GM12874 (cell line): ENCODE results near the gene ABO.

Experiments used
- CTCF ChIP-seq: IDR thresholded peaks from 2 replicates; pipeline ENCODE4 v1.5.1; 2011; ENCODE audit warnings: low read depth, mild to moderate bottlenecking, control low read depth, low read length, moderate library complexity; ENCODE audit not compliant: insufficient read depth

The ABO gene

GRCh38 chr9:133309608-133310007 is 34.6 kb upstream of the ABO start:
- no peak for TF ChIP-seq CTCF

- TF ChIP-seq CTCF = no peak
Observed at GRCh38 chr9:133307301-133307700, 32.3 kb upstream of the ABO start.

DNA sequence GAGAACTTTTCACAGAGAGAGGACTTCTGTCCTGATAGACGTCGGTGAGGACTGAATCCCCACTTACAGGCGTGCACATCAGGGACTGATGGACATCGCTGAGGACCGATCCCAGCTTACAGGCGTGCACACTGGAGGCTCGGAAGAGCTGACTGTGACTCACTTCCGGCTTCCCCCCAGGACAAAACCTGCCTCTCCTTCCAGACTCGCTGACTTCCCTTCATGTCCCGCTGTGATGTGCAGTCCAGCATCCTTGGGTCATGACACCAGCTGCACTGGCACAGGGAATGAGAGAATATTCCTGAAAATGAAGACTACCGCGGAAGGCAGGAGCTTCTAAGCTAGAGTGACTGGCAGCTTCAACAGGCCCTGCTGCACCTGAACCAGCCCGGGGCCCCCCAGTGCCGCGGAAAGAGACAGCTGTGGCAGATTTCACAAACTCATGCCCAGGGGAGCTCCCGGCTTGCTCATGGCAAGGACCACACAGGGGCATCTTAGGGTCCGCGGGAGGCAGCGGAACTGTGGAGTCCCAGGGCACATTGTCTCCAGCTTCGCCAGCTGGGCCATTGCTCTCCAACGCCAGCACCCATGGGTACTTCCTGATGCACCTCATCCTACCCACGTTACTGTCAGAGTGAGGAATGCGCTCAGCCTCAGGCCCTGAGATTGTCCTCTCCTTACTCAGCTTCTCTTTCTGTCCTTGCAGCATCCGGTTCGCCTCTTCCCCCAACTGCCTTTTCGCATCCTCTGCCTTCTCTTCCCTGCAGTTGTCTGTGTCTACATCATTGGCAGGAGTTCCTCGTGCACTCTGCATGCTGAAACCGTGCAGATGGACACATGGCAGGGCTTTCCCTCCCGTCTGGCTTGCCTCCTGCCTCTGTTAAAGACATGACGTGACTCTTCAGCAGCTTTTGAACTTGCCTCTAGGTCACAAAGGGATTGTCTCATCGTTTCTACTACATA is 31.5 kb upstream of the ABO start:
- TF ChIP-seq CTCF = no peak

DNA sequence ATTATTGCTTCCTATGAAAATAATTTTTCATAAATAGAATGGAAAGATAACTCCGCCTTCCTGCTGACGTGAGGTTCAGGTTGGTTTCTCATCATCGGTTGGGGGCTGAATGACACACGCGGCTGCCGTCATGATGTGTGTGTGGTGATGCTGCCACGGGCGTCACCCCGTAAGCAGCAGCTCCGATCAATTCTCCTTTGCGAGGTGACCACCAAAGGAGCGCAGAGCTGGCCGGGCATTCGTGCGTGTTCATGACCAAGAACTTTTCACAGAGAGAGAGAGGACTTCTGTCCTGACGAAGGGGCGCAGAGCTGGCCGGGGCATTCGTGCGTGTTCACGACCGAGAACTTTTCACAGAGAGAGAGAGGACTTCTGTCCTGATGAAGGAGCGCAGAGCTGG is 30.7 kb upstream of the ABO start:
- no peak for TF ChIP-seq CTCF

GRCh38 chr9:133304477-133305377 is 29.7 kb upstream of the ABO start:
- no peak for TF ChIP-seq CTCF

- no peak for TF ChIP-seq CTCF
Observed at GRCh38 chr9:133304158-133304470, 29.1 kb upstream of the ABO start.
